ENCODE data around the gene STUM. TPM values are rescaled to one million over a fixed set of nuclear protein-coding genes. Genes with fewer than 3 reads are reported as not detected.

STUM gene
- total and polyA plus RNA-seq, 10 of the 15 experiments (the other 5 are each of a cell fraction or from before 2014, with no cell fraction given): under 0.01 to 0.15 (median 0.09) TPM; not detected in 5

DNA sequence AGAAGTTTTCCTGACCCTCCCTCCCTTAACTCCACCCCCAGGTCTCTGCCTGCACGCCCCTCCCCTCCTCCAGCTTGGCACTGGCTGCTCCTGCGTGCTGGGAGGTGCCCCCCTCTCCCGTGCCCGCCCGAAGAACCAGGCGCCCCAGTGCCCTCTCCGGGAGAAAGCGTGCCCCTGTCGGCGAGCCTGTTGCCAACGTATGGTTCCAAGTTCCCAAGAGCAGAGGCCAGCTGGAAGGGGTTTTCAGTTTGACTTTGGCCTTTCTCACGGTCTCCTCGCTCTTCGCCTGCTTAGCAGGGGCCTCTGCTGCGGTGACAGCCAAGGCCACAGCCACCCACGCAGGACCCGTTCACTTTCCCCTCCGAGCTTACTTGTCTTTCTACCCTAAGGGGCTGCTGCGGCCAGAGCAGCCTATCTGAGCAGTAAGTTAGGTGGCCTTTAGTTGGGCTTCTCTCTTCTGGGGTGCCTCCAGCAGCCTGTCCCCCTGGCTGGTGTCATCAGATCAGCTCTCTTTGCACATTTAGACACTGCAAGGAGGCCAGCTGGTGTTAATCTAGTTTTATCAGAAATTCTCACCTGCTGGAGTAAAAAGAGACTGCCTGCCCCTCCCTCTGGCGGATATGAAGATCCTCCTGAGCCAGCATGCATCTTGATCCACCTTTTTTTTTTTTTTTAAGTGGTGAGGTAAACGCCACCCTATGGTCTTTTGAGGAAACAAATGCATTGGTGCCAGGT is 1.5 kb downstream of the STUM start (continued):
- TF ChIP-seq, protein P1, sequence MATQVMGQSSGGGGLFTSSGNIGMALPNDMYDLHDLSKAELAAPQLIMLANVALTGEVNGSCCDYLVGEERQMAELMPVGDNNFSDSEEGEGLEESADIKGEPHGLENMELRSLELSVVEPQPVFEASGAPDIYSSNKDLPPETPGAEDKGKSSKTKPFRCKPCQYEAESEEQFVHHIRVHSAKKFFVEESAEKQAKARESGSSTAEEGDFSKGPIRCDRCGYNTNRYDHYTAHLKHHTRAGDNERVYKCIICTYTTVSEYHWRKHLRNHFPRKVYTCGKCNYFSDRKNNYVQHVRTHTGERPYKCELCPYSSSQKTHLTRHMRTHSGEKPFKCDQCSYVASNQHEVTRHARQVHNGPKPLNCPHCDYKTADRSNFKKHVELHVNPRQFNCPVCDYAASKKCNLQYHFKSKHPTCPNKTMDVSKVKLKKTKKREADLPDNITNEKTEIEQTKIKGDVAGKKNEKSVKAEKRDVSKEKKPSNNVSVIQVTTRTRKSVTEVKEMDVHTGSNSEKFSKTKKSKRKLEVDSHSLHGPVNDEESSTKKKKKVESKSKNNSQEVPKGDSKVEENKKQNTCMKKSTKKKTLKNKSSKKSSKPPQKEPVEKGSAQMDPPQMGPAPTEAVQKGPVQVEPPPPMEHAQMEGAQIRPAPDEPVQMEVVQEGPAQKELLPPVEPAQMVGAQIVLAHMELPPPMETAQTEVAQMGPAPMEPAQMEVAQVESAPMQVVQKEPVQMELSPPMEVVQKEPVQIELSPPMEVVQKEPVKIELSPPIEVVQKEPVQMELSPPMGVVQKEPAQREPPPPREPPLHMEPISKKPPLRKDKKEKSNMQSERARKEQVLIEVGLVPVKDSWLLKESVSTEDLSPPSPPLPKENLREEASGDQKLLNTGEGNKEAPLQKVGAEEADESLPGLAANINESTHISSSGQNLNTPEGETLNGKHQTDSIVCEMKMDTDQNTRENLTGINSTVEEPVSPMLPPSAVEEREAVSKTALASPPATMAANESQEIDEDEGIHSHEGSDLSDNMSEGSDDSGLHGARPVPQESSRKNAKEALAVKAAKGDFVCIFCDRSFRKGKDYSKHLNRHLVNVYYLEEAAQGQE (IDR thresholded peaks at IDR 0.05; ENCODE audit: low read depth, low read length): no peak
- TF ChIP-seq PAX5 (IDR thresholded peaks at IDR 0.05; ENCODE audit: borderline replicate concordance, low read depth, low read length) (no peak), CREB1 (IDR thresholded peaks at IDR 0.05; ENCODE audit: low read depth) (no peak), NBN (IDR thresholded peaks at IDR 0.05) (no peak), TAF1 (IDR thresholded peaks at IDR 0.05; ENCODE audit: borderline replicate concordance, low read depth, low read length) (no peak), MTA2 (IDR thresholded peaks at IDR 0.05; ENCODE audit: low read depth) (0 out of 2 replicates have a peak, but pooled peaks have one; percentile 15), SMC3 (IDR thresholded peaks at IDR 0.05; ENCODE audit: borderline replicate concordance, low read length) (no peak), PAX8 (IDR thresholded peaks at IDR 0.05) (no peak), BACH1 (IDR thresholded peaks at IDR 0.05; ENCODE audit: borderline replicate concordance) (peak; percentile 24; the same call in 1 of the 2 replicates), RUNX3 (IDR thresholded peaks at IDR 0.05; ENCODE audit: low read length) (peak; percentile 79), CHD2 (IDR thresholded peaks at IDR 0.05; ENCODE audit: borderline replicate concordance, low read depth, low read length) (no peak), RAD21 (IDR thresholded peaks at IDR 0.05; ENCODE audit: insufficient read depth, low read depth, low read length) (no peak), CBX5 (IDR thresholded peaks at IDR 0.05; ENCODE audit: low read depth) (no peak), CBFB (IDR thresholded peaks at IDR 0.05; ENCODE audit: low read depth) (no peak), GABPA (IDR thresholded peaks at IDR 0.05; ENCODE audit: low read depth) (no peak), YY1 (IDR thresholded peaks at IDR 0.05; ENCODE audit: low read depth, low read length) (no peak), BCL11A (IDR thresholded peaks at IDR 0.05; ENCODE audit: low read depth, low read length) (no peak), ZNF622 (IDR thresholded peaks at IDR 0.05) (no peak)
- TF ChIP-seq, protein P2, sequence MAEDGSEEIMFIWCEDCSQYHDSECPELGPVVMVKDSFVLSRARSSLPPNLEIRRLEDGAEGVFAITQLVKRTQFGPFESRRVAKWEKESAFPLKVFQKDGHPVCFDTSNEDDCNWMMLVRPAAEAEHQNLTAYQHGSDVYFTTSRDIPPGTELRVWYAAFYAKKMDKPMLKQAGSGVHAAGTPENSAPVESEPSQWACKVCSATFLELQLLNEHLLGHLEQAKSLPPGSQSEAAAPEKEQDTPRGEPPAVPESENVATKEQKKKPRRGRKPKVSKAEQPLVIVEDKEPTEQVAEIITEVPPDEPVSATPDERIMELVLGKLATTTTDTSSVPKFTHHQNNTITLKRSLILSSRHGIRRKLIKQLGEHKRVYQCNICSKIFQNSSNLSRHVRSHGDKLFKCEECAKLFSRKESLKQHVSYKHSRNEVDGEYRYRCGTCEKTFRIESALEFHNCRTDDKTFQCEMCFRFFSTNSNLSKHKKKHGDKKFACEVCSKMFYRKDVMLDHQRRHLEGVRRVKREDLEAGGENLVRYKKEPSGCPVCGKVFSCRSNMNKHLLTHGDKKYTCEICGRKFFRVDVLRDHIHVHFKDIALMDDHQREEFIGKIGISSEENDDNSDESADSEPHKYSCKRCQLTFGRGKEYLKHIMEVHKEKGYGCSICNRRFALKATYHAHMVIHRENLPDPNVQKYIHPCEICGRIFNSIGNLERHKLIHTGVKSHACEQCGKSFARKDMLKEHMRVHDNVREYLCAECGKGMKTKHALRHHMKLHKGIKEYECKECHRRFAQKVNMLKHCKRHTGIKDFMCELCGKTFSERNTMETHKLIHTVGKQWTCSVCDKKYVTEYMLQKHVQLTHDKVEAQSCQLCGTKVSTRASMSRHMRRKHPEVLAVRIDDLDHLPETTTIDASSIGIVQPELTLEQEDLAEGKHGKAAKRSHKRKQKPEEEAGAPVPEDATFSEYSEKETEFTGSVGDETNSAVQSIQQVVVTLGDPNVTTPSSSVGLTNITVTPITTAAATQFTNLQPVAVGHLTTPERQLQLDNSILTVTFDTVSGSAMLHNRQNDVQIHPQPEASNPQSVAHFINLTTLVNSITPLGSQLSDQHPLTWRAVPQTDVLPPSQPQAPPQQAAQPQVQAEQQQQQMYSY (CRISPR knock-in tag; IDR thresholded peaks at IDR 0.05): no peak
- TF ChIP-seq, protein P3, sequence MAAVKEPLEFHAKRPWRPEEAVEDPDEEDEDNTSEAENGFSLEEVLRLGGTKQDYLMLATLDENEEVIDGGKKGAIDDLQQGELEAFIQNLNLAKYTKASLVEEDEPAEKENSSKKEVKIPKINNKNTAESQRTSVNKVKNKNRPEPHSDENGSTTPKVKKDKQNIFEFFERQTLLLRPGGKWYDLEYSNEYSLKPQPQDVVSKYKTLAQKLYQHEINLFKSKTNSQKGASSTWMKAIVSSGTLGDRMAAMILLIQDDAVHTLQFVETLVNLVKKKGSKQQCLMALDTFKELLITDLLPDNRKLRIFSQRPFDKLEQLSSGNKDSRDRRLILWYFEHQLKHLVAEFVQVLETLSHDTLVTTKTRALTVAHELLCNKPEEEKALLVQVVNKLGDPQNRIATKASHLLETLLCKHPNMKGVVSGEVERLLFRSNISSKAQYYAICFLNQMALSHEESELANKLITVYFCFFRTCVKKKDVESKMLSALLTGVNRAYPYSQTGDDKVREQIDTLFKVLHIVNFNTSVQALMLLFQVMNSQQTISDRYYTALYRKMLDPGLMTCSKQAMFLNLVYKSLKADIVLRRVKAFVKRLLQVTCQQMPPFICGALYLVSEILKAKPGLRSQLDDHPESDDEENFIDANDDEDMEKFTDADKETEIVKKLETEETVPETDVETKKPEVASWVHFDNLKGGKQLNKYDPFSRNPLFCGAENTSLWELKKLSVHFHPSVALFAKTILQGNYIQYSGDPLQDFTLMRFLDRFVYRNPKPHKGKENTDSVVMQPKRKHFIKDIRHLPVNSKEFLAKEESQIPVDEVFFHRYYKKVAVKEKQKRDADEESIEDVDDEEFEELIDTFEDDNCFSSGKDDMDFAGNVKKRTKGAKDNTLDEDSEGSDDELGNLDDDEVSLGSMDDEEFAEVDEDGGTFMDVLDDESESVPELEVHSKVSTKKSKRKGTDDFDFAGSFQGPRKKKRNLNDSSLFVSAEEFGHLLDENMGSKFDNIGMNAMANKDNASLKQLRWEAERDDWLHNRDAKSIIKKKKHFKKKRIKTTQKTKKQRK (IDR thresholded peaks at IDR 0.05; ENCODE audit: low read depth, low read length): no peak
